ENCODE data around the gene TOR1AIP2.

DNA sequence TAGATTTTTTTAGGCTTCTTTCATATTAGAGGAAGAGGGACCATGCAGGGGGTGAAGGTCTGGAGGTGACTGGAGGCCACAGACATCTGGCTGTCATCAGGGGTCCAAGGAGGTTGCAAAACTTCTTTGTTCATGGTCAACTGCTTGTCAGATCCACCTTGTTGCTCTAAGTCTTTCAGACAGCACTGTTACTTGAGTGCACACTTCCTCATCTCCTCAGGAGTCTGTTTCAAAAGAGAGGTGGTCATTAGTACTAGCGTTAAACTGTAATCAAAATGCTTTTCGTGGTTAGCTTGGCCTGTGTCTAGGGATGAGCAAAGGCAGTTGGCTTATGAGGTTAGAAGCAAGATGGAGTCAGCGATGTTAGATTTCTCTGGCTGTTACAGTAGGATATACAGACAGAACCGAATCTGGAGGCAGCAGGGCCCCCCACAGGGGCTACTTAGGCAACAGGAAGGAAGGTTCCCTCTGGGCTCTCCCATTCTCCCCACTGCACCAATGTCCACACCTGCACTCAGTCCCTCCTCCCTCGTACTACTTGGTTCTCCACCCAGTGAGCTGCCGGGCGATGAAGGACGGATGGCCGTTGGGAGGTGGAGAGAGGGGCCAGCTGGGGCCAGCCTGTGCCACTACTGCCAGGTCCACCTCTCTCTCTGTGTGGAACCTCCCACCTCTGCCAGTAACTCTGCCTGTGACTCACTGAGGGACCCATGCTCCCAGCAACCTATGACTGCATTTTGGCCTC is 57.2 kb downstream of the TOR1AIP2 start:
- TF ChIP-seq ZNF644 (CRISPR knock-in tag; IDR thresholded peaks at IDR 0.05; ENCODE audit: low read depth) (no peak), PAX8 (CRISPR knock-in tag; IDR thresholded peaks at IDR 0.05; ENCODE audit: borderline replicate concordance) (no peak), SIN3A (IDR thresholded peaks at IDR 0.05; ENCODE audit: borderline replicate concordance, low read depth, low read length) (no peak), ZFP82 (CRISPR knock-in tag; IDR thresholded peaks at IDR 0.05; ENCODE audit: borderline replicate concordance) (no peak), CREB1 (IDR thresholded peaks at IDR 0.05) (no peak), CREB1 (CRISPR knock-in tag; IDR thresholded peaks at IDR 0.05) (no peak), ZNF766 (CRISPR knock-in tag; IDR thresholded peaks at IDR 0.05; ENCODE audit: borderline replicate concordance) (no peak)
- TF ChIP-seq, protein P1, sequence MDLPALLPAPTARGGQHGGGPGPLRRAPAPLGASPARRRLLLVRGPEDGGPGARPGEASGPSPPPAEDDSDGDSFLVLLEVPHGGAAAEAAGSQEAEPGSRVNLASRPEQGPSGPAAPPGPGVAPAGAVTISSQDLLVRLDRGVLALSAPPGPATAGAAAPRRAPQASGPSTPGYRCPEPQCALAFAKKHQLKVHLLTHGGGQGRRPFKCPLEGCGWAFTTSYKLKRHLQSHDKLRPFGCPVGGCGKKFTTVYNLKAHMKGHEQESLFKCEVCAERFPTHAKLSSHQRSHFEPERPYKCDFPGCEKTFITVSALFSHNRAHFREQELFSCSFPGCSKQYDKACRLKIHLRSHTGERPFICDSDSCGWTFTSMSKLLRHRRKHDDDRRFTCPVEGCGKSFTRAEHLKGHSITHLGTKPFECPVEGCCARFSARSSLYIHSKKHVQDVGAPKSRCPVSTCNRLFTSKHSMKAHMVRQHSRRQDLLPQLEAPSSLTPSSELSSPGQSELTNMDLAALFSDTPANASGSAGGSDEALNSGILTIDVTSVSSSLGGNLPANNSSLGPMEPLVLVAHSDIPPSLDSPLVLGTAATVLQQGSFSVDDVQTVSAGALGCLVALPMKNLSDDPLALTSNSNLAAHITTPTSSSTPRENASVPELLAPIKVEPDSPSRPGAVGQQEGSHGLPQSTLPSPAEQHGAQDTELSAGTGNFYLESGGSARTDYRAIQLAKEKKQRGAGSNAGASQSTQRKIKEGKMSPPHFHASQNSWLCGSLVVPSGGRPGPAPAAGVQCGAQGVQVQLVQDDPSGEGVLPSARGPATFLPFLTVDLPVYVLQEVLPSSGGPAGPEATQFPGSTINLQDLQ (CRISPR knock-in tag; IDR thresholded peaks at IDR 0.05), result no peak
- TF ChIP-seq, protein P2, sequence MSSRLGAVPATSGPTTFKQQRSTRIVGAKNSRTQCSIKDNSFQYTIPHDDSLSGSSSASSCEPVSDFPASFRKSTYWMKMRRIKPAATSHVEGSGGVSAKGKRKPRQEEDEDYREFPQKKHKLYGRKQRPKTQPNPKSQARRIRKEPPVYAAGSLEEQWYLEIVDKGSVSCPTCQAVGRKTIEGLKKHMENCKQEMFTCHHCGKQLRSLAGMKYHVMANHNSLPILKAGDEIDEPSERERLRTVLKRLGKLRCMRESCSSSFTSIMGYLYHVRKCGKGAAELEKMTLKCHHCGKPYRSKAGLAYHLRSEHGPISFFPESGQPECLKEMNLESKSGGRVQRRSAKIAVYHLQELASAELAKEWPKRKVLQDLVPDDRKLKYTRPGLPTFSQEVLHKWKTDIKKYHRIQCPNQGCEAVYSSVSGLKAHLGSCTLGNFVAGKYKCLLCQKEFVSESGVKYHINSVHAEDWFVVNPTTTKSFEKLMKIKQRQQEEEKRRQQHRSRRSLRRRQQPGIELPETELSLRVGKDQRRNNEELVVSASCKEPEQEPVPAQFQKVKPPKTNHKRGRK (CRISPR knock-in tag; IDR thresholded peaks at IDR 0.05), result no peak
- TF ChIP-seq, protein P3, sequence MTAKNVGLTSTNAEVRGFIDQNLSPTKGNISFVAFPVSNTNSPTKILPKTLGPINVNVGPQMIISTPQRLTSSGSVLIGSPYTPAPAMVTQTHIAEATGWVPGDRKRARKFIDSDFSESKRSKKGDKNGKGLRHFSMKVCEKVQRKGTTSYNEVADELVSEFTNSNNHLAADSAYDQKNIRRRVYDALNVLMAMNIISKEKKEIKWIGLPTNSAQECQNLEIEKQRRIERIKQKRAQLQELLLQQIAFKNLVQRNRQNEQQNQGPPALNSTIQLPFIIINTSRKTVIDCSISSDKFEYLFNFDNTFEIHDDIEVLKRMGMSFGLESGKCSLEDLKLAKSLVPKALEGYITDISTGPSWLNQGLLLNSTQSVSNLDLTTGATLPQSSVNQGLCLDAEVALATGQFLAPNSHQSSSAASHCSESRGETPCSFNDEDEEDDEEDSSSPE (CRISPR knock-in tag; IDR thresholded peaks at IDR 0.05), result no peak
- TF ChIP-seq, protein P4, sequence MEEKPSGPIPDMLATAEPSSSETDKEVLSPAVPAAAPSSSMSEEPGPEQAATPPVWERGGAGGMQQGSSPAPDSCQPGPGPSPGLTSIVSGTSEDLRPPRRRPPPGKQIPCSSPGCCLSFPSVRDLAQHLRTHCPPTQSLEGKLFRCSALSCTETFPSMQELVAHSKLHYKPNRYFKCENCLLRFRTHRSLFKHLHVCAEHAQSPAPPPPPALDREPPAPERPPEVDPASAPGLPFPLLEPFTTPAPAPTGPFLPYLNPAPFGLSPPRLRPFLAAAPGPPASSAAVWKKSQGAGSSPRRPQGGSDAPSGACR (CRISPR knock-in tag; IDR thresholded peaks at IDR 0.05), result no peak
- TF ChIP-seq, protein P5, sequence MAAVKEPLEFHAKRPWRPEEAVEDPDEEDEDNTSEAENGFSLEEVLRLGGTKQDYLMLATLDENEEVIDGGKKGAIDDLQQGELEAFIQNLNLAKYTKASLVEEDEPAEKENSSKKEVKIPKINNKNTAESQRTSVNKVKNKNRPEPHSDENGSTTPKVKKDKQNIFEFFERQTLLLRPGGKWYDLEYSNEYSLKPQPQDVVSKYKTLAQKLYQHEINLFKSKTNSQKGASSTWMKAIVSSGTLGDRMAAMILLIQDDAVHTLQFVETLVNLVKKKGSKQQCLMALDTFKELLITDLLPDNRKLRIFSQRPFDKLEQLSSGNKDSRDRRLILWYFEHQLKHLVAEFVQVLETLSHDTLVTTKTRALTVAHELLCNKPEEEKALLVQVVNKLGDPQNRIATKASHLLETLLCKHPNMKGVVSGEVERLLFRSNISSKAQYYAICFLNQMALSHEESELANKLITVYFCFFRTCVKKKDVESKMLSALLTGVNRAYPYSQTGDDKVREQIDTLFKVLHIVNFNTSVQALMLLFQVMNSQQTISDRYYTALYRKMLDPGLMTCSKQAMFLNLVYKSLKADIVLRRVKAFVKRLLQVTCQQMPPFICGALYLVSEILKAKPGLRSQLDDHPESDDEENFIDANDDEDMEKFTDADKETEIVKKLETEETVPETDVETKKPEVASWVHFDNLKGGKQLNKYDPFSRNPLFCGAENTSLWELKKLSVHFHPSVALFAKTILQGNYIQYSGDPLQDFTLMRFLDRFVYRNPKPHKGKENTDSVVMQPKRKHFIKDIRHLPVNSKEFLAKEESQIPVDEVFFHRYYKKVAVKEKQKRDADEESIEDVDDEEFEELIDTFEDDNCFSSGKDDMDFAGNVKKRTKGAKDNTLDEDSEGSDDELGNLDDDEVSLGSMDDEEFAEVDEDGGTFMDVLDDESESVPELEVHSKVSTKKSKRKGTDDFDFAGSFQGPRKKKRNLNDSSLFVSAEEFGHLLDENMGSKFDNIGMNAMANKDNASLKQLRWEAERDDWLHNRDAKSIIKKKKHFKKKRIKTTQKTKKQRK (IDR thresholded peaks at IDR 0.05; ENCODE audit: low read length), result no peak

Data from HepG2 (cell line).